IMR-90 (cell line): ENCODE data around the gene PDZD2. TPM values are rescaled to one million over a fixed set of nuclear protein-coding genes. Genes with fewer than 3 reads are reported as not detected.

Experiments
- ATAC-seq: fragments of 200-7000 bp; cut with Tn5 transposase; 2 replicates; pipeline ENCODE4 v1.9.1; 2020; ENCODE audit warnings: low read depth, mild to moderate bottlenecking, moderate library complexity
- BruUV-seq: library from RNA; stranded (reverse); fragments of 400-500 nt; replicated peaks from 2 replicates; lab custom pipeline; 2021; lab: Mats Ljungman, UMichigan
- CTCF ChIA-PET: fragments of 300-600 bp; formaldehyde crosslinking; extraction: SDS; loops from one replicate; lab custom pipeline; 2021; ENCODE audit warnings: antibody characterized with exemption; lab: Yijun Ruan, JAX
- POLR2A ChIA-PET: fragments of 300-600 bp; sonication (Branson Sonifier 250); formaldehyde crosslinking; loops from one replicate; lab custom pipeline; 2022; ENCODE audit warnings: antibody characterized with exemption; ENCODE audit not compliant: unreplicated experiment; lab: Charles Lee
- DNase-seq: peaks from one replicate; pipeline ENCODE4 v3.0.0; 2013
- H2AFZ ChIP-seq: replicated peaks from 2 replicates; pipeline ENCODE3; 2013; ENCODE audit warnings: low read length, mild to moderate bottlenecking; ENCODE audit not compliant: poor library complexity
- H2AK5ac ChIP-seq: 2 replicates; pipeline ENCODE4 v1.6.1; 2013; ENCODE audit warnings: low read depth, low read length, inconsistent platforms
- H2AK9ac ChIP-seq: replicated peaks from 2 replicates; pipeline ENCODE3; 2013; ENCODE audit warnings: mild to moderate bottlenecking, low read depth, low read length, moderate library complexity; ENCODE audit not compliant: poor library complexity
- H2BK120ac ChIP-seq: 2 replicates; pipeline ENCODE4 v1.6.1; 2013; ENCODE audit warnings: low read depth, low read length, inconsistent platforms
- H2BK15ac ChIP-seq: 3 replicates; pipeline ENCODE4 v1.6.1; 2013; ENCODE audit warnings: low read depth, low read length, inconsistent platforms
- H2BK20ac ChIP-seq: 2 replicates; pipeline ENCODE4 v1.6.1; 2013; ENCODE audit warnings: low read depth, mild to moderate bottlenecking, inconsistent platforms, low read length, moderate library complexity
- H2BK5ac ChIP-seq: 2 replicates; pipeline ENCODE4 v1.6.1; 2013; ENCODE audit warnings: mild to moderate bottlenecking, low read depth, low read length, inconsistent platforms; ENCODE audit not compliant: poor library complexity, severe bottlenecking
- H3K14ac ChIP-seq: replicated peaks from 2 replicates; pipeline ENCODE4 v1.6.1; 2013; ENCODE audit warnings: low read depth, low read length, inconsistent platforms
- H3K18ac ChIP-seq: 2 replicates; pipeline ENCODE4 v1.6.1; 2013; ENCODE audit warnings: low read depth, low read length, control low read depth
- H3K23ac ChIP-seq: 2 replicates; pipeline ENCODE4 v1.6.1; 2013; ENCODE audit warnings: low read depth, low read length, inconsistent platforms
- H3K27ac ChIP-seq: 2 replicates; pipeline ENCODE4 v1.5.1; 2013; ENCODE audit warnings: mild to moderate bottlenecking, control low read depth, low read length; ENCODE audit not compliant: insufficient read depth
- H3K27me3 ChIP-seq: 2 replicates; pipeline ENCODE4 v1.6.1; 2013; ENCODE audit warnings: low read length; ENCODE audit not compliant: control insufficient read depth, insufficient read depth
- H3K36me3 ChIP-seq: 2 replicates; pipeline ENCODE4 v1.6.1; 2013; ENCODE audit warnings: low read length, mixed read lengths; ENCODE audit not compliant: control insufficient read depth, insufficient read depth
- H3K4ac ChIP-seq: 2 replicates; pipeline ENCODE4 v1.6.1; 2013; ENCODE audit warnings: low read depth, low read length, inconsistent platforms
- H3K4me1 ChIP-seq: 2 replicates; pipeline ENCODE4 v1.6.1; 2013; ENCODE audit warnings: low read length, mixed read lengths; ENCODE audit not compliant: control insufficient read depth, insufficient read depth
- H3K4me2 ChIP-seq: 2 replicates; pipeline ENCODE4 v1.6.1; 2013; ENCODE audit warnings: low read depth, mild to moderate bottlenecking, control low read depth, low read length, moderate library complexity
- H3K4me3 ChIP-seq: 2 replicates; pipeline ENCODE4 v1.5.1; 2013; ENCODE audit warnings: low read depth, mild to moderate bottlenecking, control low read depth, low read length, moderate library complexity; ENCODE audit not compliant: insufficient read depth
- H3K56ac ChIP-seq: 2 replicates; pipeline ENCODE4 v1.6.1; 2013; ENCODE audit warnings: low read length, inconsistent platforms; ENCODE audit not compliant: insufficient read depth; ENCODE audit errors: extremely low read depth
- H3K79me1 ChIP-seq, 2 experiments: 2 replicates each; pipeline ENCODE4 v1.6.1; 2013; ENCODE audit warnings: low read length in 2 of 2, inconsistent platforms in 1 of 2, low read depth in 1 of 2
- H3K9ac ChIP-seq: 2 replicates; pipeline ENCODE4 v1.6.1; 2013; ENCODE audit warnings: low read depth, low read length, control low read depth
- H3K9me1 ChIP-seq: 2 replicates; pipeline ENCODE4 v1.6.1; 2013; ENCODE audit warnings: low read length, inconsistent platforms; ENCODE audit not compliant: insufficient read depth
- H3K9me3 ChIP-seq: 2 replicates; pipeline ENCODE4 v1.6.1; 2013; ENCODE audit warnings: low read length; ENCODE audit not compliant: control insufficient read depth, insufficient read depth
- H4K20me1 ChIP-seq: 2 replicates; pipeline ENCODE4 v1.6.1; 2013; ENCODE audit warnings: low read length, inconsistent platforms; ENCODE audit not compliant: insufficient read depth
- H4K5ac ChIP-seq: 2 replicates; pipeline ENCODE4 v1.6.1; 2013; ENCODE audit warnings: mild to moderate bottlenecking, low read depth, low read length, control low read depth
- H4K8ac ChIP-seq, 2 experiments: 2 replicates each; pipeline ENCODE4 v1.6.1; 2013; ENCODE audit warnings: low read depth in 2 of 2, low read length in 2 of 2, control low read depth in 1 of 2, inconsistent platforms in 1 of 2
- H4K91ac ChIP-seq: 2 replicates; pipeline ENCODE4 v1.6.1; 2013; ENCODE audit warnings: low read depth, low read length, inconsistent platforms; ENCODE audit not compliant: insufficient read depth
- CEBPB ChIP-seq: IDR thresholded peaks from 2 replicates; pipeline ENCODE4 v1.6.1; 2012; ENCODE audit warnings: low read depth, low read length, improper control_type of control experiment
- CHD1 ChIP-seq: IDR thresholded peaks from 2 replicates; pipeline ENCODE4 v1.6.1; 2012; ENCODE audit warnings: low read depth, low read length, improper control_type of control experiment
- CTCF ChIP-seq: conservative IDR thresholded peaks from 2 replicates; pipeline ENCODE4 v1.5.1; 2012; ENCODE audit warnings: mild to moderate bottlenecking, low read depth, low read length, improper control_type of control experiment
- FOS ChIP-seq: fragments of 150-350 bp; IDR thresholded peaks from 2 replicates; pipeline ENCODE4 v1.6.1; 2016; ENCODE audit warnings: low read depth, low read length
- MAFK ChIP-seq: IDR thresholded peaks from 2 replicates; pipeline ENCODE4 v1.6.1; 2012; ENCODE audit warnings: low read depth, low read length, improper control_type of control experiment
- MAZ ChIP-seq: IDR thresholded peaks from 2 replicates; pipeline ENCODE4 v1.6.1; 2012; ENCODE audit warnings: low read depth, mild to moderate bottlenecking, low read length, improper control_type of control experiment, moderate library complexity, borderline replicate concordance
- MXI1 ChIP-seq: IDR thresholded peaks from 2 replicates; pipeline ENCODE4 v1.6.1; 2012; ENCODE audit warnings: low read depth, mild to moderate bottlenecking, low read length, moderate library complexity, borderline replicate concordance
- NFE2L2 ChIP-seq: fragments of 150-350 bp; IDR thresholded peaks from 2 replicates; pipeline ENCODE4 v1.6.1; 2016; ENCODE audit warnings: low read depth, mild to moderate bottlenecking, low read length
- POLR2A ChIP-seq: IDR thresholded peaks from 2 replicates; pipeline ENCODE4 v1.6.1; 2012; ENCODE audit warnings: mild to moderate bottlenecking, low read depth, low read length
- RAD21 ChIP-seq: IDR thresholded peaks from 2 replicates; pipeline ENCODE4 v1.6.1; 2012; ENCODE audit warnings: low read length, improper control_type of control experiment
- RCOR1 ChIP-seq: IDR thresholded peaks from 2 replicates; pipeline ENCODE4 v1.6.1; 2012; ENCODE audit warnings: mild to moderate bottlenecking, low read length, improper control_type of control experiment; ENCODE audit not compliant: insufficient replicate concordance
- RFX5 ChIP-seq: IDR thresholded peaks from 2 replicates; pipeline ENCODE4 v1.8.0; 2012; ENCODE audit warnings: low read depth, mild to moderate bottlenecking, low read length, moderate library complexity
- SMC3 ChIP-seq: fragments of 150-350 bp; IDR thresholded peaks from 2 replicates; pipeline ENCODE4 v1.6.1; 2016; ENCODE audit warnings: low read depth, mild to moderate bottlenecking, antibody characterized with exemption, low read length, moderate library complexity
- USF2 ChIP-seq: fragments of 150-350 bp; IDR thresholded peaks from 2 replicates; pipeline ENCODE4 v1.6.1; 2017; ENCODE audit warnings: mild to moderate bottlenecking, antibody characterized with exemption, low read length, low read depth
- WGBS, 2 experiments: methylation state at CpG; one replicate each; pipeline versions ENCODE4 v1.1.5 to v1.1.7; 2013; ENCODE audit warnings: missing lambda C conversion rate in 2 of 2; ENCODE audit not compliant: insufficient read length in 1 of 2; ENCODE audit errors: extremely low coverage in 2 of 2; 5-methylcytosine and 5-hydroxymethylcytosine counted together
- dilution Hi-C: fragments of 300-500 bp; cut with HindIII; formaldehyde crosslinking; loops from one replicate; pipeline ENCODE4 v1.14.3; 2018; ENCODE audit warnings: low sequenced_read_pairs; ENCODE audit not compliant: unreplicated experiment
- in situ Hi-C: fragments of 300-500 bp; cut with MboI; formaldehyde crosslinking; loops from 3 replicates; pipeline ENCODE4 v1.14.3; 2019; ENCODE audit warnings: low sequenced_read_pairs, inconsistent platforms, mixed read lengths
- intact Hi-C: fragments of 100-400 bp; cut with micrococcal nuclease; formaldehyde crosslinking; loops from 2 replicates; pipeline ENCODE4 v1.10.0; 2022
- polyA plus RNA-seq, 3 experiments: library from polyadenylated mRNA; depleted of rRNA; stranded (reverse); fragments of >200 nt; gene quantifications; 2 replicates each; pipeline ENCODE4 v1.2.3, GENCODE V29; 2012; ENCODE audit warnings: low replicate concordance in 1 of 3
- total RNA-seq: library from RNA; depleted of rRNA; stranded (reverse); fragments of >200 nt; gene quantifications from 2 replicates; pipeline ENCODE4 v1.2.3, GENCODE V29; 2012

PDZD2 gene
- total and polyA plus RNA-seq, 2 of the 4 experiments (the other 2 are of a cell fraction), result under 0.01 to 0.02 TPM

GRCh38 chr5:31855134-31856040, 216.5 kb downstream of the PDZD2 start:
- dilution Hi-C loops (no loop called here), intact Hi-C loops (no loop called here), in situ Hi-C loops (no loop called here)
- Histone ChIP-seq H3K9me3 (peaks cover 9% of the 10 kb centered on the region), H3K56ac (no peak overlapping the region), H3K27me3 (peaks cover 34% of the 10 kb centered on the region), H4K91ac (no peak overlapping the region), H3K4ac (no peak overlapping the region), H2BK15ac (no peak overlapping the region), H4K8ac (no peak overlapping the region), H3K4me2 (peak overlapping the region; percentile 69), H3K27ac (no peak overlapping the region), H3K14ac (no peak overlapping the region), H2AFZ (peak overlapping the region; percentile 78), H3K4me3 (peak overlapping the region; percentile 24), H3K23ac (no peak overlapping the region), H3K4me1 (no peaks in the 10 kb centered on the region; the same call in 1 of the 2 replicates), H4K20me1 (no peaks in the 10 kb centered on the region), H2AK9ac (peak overlapping the region; percentile 73), H2BK5ac (no peak overlapping the region), H2BK120ac (no peak overlapping the region), H2AK5ac (no peak overlapping the region), H3K18ac (no peak overlapping the region), H3K79me1 (no peaks in the 10 kb centered on the region), H4K5ac (no peak overlapping the region), H3K9ac (no peak overlapping the region), H3K36me3 (no peaks in the 10 kb centered on the region), H2BK20ac (no peak overlapping the region), H3K9me1 (no peaks in the 10 kb centered on the region)
- WGBS, 2 experiments, result 0% methylated on average over 7 of the region's 31 CpGs; no CpG with 5 or more reads in 1 of the 2 experiments
- ATAC-seq (peak; percentile 32), DNase-seq (no peak)
- POLR2A ChIA-PET, result interaction anchor here (0.6 kb wide), 1 partner anchor 25 kb away, joined by 6 read pairs; no protein-coding TSS in a partner anchor
- CTCF ChIA-PET, result interaction anchor here (0.5 to 2.2 kb wide), 2 partner anchors 73 to 221 kb away, joined by 4 to 6 read pairs; no protein-coding TSS in a partner anchor
- BruUV-seq, result no TSS peak
- no peak for TF ChIP-seq POLR2A
- TF ChIP-seq CTCF, result no peak
- no peak for TF ChIP-seq RCOR1
- TF ChIP-seq CHD1, result no peak
- no peak for TF ChIP-seq FOS
- no peak for TF ChIP-seq RFX5
- TF ChIP-seq MAFK, result no peak
- TF ChIP-seq USF2, result no peak
- TF ChIP-seq SMC3, result no peak
- no peak for TF ChIP-seq CEBPB
- TF ChIP-seq MXI1, result no peak
- TF ChIP-seq NFE2L2, result no peak
- no peak for TF ChIP-seq RAD21
- no peak for TF ChIP-seq MAZ
